Suppressor macrophage treated with lipopolysaccharide for 1 hour (primary cell): Measurements from ENCODE around the gene FAM167B.
A peak's percentile ranks its signal among the peaks of the same experiment; 100 is the strongest.
"Not testable (repeated sequence)": the region's sequence is repeated elsewhere in the genome, so short reads cannot be mapped to it uniquely, and the experiment has no call there.

Source experiments
- DNase-seq, 3 donors: peaks; one replicate each; pipeline ENCODE4 v3.0.0-alpha.2; 2020 to 2022

FAM167B gene

GRCh38 chr1:32263744-32264143 lies 16.7 kb downstream of the FAM167B start:
- no peak for DNase-seq

- DNase-seq: no peak
Observed at GRCh38 chr1:32265846-32266245, 18.8 kb downstream of the FAM167B start.

- no peak for DNase-seq
Observed at GRCh38 chr1:32266921-32267591, 20.0 kb downstream of the FAM167B start.

- no peak for DNase-seq
Observed at GRCh38 chr1:32269744-32270143, 22.7 kb downstream of the FAM167B start.

GRCh38 chr1:32272557-32273390 lies 25.8 kb downstream of the FAM167B start:
- DNase-seq: no peak

- no peak for DNase-seq
Observed at GRCh38 chr1:32273391-32274208, 26.6 kb downstream of the FAM167B start.

GRCh38 chr1:32274646-32275340 lies 27.8 kb downstream of the FAM167B start:
- no peak for DNase-seq

GRCh38 chr1:32275424-32275823 lies 28.4 kb downstream of the FAM167B start:
- peak; percentile 13 to 40 (median 24) for DNase-seq

GRCh38 chr1:32276032-32276782 lies 29.2 kb downstream of the FAM167B start:
- no peak for DNase-seq

- DNase-seq: not testable (repeated sequence)
Observed at GRCh38 chr1:32284777-32285176, 37.8 kb downstream of the FAM167B start.

GRCh38 chr1:32285658-32286057 lies 38.6 kb downstream of the FAM167B start:
- DNase-seq: no peak

- no peak for DNase-seq
Observed at GRCh38 chr1:32286763-32287162, 39.7 kb downstream of the FAM167B start.

GRCh38 chr1:32289256-32289655 lies 42.2 kb downstream of the FAM167B start:
- DNase-seq: no peak

GRCh38 chr1:32291145-32291707 lies 44.2 kb downstream of the FAM167B start:
- DNase-seq: peak; percentile 49 to 60 (median 53)

- peak; percentile 97 to 98 (median 97) for DNase-seq
Observed at GRCh38 chr1:32291708-32292538, 44.9 kb downstream of the FAM167B start, which contains the start of gene HDAC1. TSS of gene HDAC1 (plus strand) at chr1:32292083. CDS start at chr1:32292170, 87 bp downstream.

GRCh38 chr1:32298211-32298610 lies 51.2 kb downstream of the FAM167B start:
- DNase-seq: not testable (repeated sequence)
